GM19463 (cell line): Measurements from ENCODE around the gene LTC4S.

Source experiments
- ATAC-seq: cut with Tn5 transposase; IDR thresholded peaks from one replicate; pipeline ENCODE4 v1.9.1; 2021; ENCODE audit warnings: mild to moderate bottlenecking, moderate library complexity; ENCODE audit not compliant: unreplicated experiment

LTC4S gene

DNA sequence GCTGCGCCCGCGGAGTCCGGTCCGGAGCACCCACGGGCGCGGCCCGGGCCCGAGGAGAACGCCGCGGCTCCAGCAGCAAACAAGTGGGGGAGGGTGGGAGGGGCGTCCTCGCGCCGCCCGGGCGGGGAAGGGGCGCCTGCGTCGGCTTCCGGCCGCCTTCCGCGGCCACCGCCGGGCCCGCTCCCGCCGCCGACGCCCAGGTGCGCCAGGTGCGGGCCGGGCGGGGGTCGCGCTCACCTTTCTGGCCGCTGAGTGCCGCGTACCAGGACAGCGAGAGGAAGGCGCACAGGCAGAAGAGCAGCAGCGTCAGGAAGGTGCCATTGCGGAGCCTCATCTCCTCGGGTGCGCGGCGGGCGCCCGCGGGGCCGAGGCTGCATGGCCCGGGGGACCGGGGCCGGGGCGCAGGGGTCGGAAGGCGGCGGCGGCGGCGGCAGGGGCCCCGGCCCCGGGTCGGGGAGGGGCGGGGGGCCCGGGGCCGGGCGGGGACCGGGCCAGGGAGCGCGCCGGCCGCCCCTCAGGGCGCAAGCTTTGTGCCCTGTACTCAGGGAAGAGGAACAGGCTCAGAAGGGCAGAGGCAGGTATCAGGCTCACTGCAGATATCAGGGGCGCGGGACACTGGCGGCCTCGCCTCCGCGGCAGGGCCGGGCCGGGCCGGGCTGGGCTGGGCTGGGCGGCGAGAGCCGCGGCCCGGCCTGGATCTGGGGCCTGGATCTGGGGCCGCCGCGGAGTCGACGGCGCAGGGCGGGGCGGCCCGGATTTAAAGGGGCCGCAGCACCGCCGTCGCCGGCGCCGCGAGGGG lies 12.7 kb downstream of the LTC4S start, which contains the start of gene MGAT4B:
MGAT4B (minus strand) TSS at position 617 of the 799 bp plus-strand sequence; CDS start at position 334, 283 bp downstream.
- ATAC-seq: peak; percentile 70

- no peak for ATAC-seq
Observed at GRCh38 chr5:179812135-179812825, 18.5 kb downstream of the LTC4S start.

GRCh38 chr5:179812997-179813607 lies 19.3 kb downstream of the LTC4S start:
- ATAC-seq: no peak

DNA sequence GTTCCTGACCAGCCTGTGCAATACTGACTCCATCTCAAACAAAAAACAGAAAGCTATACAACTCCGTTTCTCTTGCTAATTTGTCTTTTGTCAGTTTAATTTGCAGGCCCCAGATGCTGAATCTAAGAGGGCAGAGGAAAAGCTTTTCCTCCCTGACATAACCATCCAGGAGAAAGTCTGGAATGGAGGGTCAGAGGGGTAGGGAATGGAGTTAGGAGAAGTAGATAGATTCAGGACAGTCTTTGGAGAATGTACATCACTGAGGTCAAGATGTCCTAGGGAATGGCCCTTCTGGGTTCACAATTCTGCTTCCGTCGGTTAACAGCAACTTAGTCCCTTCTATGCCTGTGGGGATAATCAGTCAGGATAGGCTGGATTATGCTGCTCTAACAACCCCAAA lies 20.3 kb downstream of the LTC4S start:
- no peak for ATAC-seq

- ATAC-seq: no peak
Observed at GRCh38 chr5:179815491-179816249, 21.9 kb downstream of the LTC4S start.

- ATAC-seq: no peak
Observed at GRCh38 chr5:179816401-179816795, 22.6 kb downstream of the LTC4S start.

GRCh38 chr5:179816796-179817469 lies 23.1 kb downstream of the LTC4S start:
- ATAC-seq: no peak

- no peak for ATAC-seq
Observed at GRCh38 chr5:179817470-179817840, 23.7 kb downstream of the LTC4S start.

DNA sequence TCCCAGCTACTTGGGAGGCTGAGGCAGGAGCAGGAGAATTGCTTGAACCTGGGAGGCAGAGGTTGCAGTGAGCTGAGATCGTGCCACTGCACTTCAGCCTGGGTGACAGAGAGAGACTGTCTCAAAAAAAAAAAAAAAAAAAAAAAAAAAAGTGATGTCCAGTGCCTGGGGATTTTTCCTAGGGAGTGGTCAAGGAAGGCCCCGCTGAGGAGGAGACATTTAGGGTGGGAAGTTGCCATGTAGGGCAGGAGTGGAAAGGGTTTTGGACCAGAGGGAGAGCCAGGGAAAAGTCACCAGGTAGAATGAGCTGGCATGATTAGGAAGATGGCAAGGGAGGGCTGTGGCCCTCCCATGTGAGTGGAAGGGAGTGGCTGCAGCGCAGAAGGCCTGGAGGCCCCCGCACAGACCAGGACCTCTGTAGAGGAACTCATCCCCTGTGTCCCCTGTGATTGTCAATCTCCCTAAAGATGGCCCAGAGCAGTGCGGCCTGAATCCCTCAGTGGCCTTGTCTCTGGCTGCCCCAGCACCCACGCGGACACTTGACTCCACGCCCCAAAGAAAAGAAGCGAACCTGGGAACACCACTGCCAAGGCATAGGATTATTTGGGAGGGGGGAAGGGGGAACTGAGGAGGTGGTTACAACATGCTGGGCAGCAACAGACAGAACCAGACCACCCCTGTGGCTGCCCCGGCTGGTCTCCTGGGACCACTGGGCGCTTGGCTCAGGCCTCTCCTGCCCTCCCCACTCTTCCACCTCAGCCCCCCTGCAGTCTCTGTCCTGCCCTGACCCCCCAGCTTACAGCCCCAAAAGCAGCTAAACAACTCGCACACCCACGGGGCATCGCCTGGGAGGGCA lies 24.3 kb downstream of the LTC4S start:
- no peak for ATAC-seq

GRCh38 chr5:179818746-179819295 lies 25.0 kb downstream of the LTC4S start:
- peak; percentile 65 for ATAC-seq

- ATAC-seq: no peak
Observed at GRCh38 chr5:179819296-179820126, 25.7 kb downstream of the LTC4S start.

DNA sequence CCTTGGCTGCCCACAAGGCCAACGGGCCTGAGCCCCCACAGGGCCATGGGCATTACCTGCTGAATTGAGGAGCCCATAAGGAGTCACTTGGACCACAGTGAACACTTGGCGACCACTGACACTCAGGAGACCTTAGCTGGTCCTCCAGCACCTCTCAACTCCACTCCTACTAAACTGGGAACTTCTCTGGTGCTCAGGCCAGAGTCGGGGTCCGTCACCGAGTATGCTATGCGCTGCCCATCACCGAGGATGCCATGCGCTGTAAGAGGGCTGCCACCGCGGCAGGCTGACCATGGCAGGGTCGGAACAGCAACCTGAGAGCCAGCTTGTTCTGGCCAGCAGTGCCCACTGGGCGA lies 26.3 kb downstream of the LTC4S start:
- no peak for ATAC-seq

GRCh38 chr5:179820483-179821297 lies 26.9 kb downstream of the LTC4S start, which contains the start of gene SQSTM1:
TSS of gene SQSTM1 (plus strand) at chr5:179820905. CDS start at chr5:179820937, 32 bp downstream.
- ATAC-seq: peak; percentile 37

GRCh38 chr5:179821298-179822058 lies 27.7 kb downstream of the LTC4S start:
- peak; percentile 46 for ATAC-seq

- ATAC-seq: no peak
Observed at GRCh38 chr5:179822059-179822432, 28.3 kb downstream of the LTC4S start.

DNA sequence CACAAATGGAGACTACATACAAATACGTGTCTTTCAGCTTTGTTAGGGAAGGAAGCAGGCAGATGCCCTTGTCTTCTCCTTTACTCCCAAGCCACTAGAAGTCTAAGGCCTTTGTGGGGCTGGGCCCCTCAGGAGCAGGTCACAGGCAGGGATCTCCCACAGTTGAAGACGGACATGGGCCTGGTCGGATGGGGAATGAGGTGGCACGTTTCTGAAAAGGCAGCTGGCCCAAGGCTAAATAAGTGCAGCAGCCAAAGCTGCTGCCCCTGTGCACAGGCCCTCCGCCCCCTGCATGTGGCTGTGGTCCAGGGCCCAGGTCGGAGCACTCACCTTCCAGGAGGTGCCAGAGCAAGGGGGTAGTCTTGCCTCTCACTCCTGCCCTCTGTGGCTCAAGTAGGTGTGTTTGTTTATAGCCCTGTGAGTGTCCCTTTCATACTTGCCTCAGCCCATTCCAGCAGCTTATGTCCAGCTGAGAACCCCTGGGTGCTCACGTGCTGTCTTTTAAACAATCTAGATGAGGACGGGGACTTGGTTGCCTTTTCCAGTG lies 28.7 kb downstream of the LTC4S start:
- no peak for ATAC-seq
